GM19023 (cell line): ENCODE results near the gene DCDC2C.
"Not testable (repeated sequence)": the region's sequence is repeated elsewhere in the genome, so short reads cannot be mapped to it uniquely, and the experiment has no call there.

Experiments used
- ATAC-seq: cut with Tn5 transposase; IDR thresholded peaks from one replicate; pipeline ENCODE4 v1.9.1; 2021; ENCODE audit warnings: mild to moderate bottlenecking, moderate library complexity; ENCODE audit not compliant: unreplicated experiment

DCDC2C gene

GRCh38 chr2:3814706-3815245 lies 111.4 kb downstream of the DCDC2C start:
- no peak for ATAC-seq

GRCh38 chr2:3817144-3817543 lies 113.8 kb downstream of the DCDC2C start:
- not testable (repeated sequence) for ATAC-seq

GRCh38 chr2:3823748-3824147 lies 120.4 kb downstream of the DCDC2C start:
- no peak for ATAC-seq

GRCh38 chr2:3827673-3828575 lies 124.5 kb downstream of the DCDC2C start:
- ATAC-seq: no peak

GRCh38 chr2:3830796-3831195 lies 127.4 kb downstream of the DCDC2C start:
- ATAC-seq: no peak

GRCh38 chr2:3837086-3837485 lies 133.7 kb downstream of the DCDC2C start:
- no peak for ATAC-seq

GRCh38 chr2:3838348-3838747 lies 135.0 kb downstream of the DCDC2C start:
- no peak for ATAC-seq

GRCh38 chr2:3839476-3839875 lies 136.1 kb downstream of the DCDC2C start:
- ATAC-seq: no peak

GRCh38 chr2:3840611-3841155 lies 137.3 kb downstream of the DCDC2C start:
- no peak for ATAC-seq

- no peak for ATAC-seq
Observed at GRCh38 chr2:3847397-3848052, 144.2 kb downstream of the DCDC2C start.

GRCh38 chr2:3848776-3849175 lies 145.4 kb downstream of the DCDC2C start:
- no peak for ATAC-seq

GRCh38 chr2:3849213-3849612 lies 145.8 kb downstream of the DCDC2C start:
- no peak for ATAC-seq

- ATAC-seq: no peak
Observed at GRCh38 chr2:3857576-3857975, 154.2 kb downstream of the DCDC2C start.

- no peak for ATAC-seq
Observed at GRCh38 chr2:3864943-3865865, 161.8 kb downstream of the DCDC2C start.

- no peak for ATAC-seq
Observed at GRCh38 chr2:3867469-3867868, 164.1 kb downstream of the DCDC2C start.

GRCh38 chr2:3868012-3868805 lies 164.8 kb downstream of the DCDC2C start:
- no peak for ATAC-seq

GRCh38 chr2:3870222-3870621 lies 166.8 kb downstream of the DCDC2C start:
- no peak for ATAC-seq

GRCh38 chr2:3871002-3871401 lies 167.6 kb downstream of the DCDC2C start:
- ATAC-seq: no peak

- no peak for ATAC-seq
Observed at GRCh38 chr2:3872451-3872850, 169.1 kb downstream of the DCDC2C start.

- ATAC-seq: no peak
Observed at GRCh38 chr2:3873899-3874298, 170.5 kb downstream of the DCDC2C start.
